GM19240 (cell line): Measurements from ENCODE around the gene ALOX15.
"Not testable (repeated sequence)": the region's sequence is repeated elsewhere in the genome, so short reads cannot be mapped to it uniquely, and the experiment has no call there.

ENCODE experiments used
- DNase-seq: peaks from one replicate; pipeline ENCODE4 v3.0.0; 2011; ENCODE audit warnings: low spot score; ENCODE audit not compliant: insufficient read length

ALOX15 gene

GRCh38 chr17:4620531-4621101 is 20.9 kb downstream of the ALOX15 start:
- no peak for DNase-seq

- no peak for DNase-seq
These were observed 23.7 kb downstream of the ALOX15 start for GRCh38 chr17:4617590-4618351.

GRCh38 chr17:4617090-4617489 is 24.4 kb downstream of the ALOX15 start:
- DNase-seq, result no peak

- no peak for DNase-seq
These were observed 25.0 kb downstream of the ALOX15 start for GRCh38 chr17:4616476-4616875.

DNA sequence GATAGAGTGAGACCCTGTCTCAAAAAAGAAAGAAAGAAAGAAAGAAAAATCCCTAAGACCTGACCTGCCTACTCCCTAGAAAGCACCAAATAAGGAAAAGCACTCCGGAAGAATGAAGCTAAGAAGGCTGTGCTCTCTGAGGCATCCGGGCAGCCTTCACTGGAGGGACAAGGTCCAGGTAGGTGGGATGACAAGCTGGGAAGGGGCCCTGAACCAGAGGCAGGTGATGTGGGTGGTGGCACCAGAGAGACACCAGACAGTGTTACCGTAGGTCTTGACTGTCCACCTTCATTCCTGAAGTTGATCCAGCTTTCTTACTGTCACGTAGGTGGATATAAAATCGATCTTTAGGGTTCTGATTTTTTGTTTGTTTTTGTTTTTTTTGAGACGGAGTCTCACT is 30.8 kb downstream of the ALOX15 start:
- no peak for DNase-seq

GRCh38 chr17:4610162-4610561 is 31.3 kb downstream of the ALOX15 start:
- no peak for DNase-seq

GRCh38 chr17:4609761-4610160 is 31.7 kb downstream of the ALOX15 start:
- no peak for DNase-seq

DNA sequence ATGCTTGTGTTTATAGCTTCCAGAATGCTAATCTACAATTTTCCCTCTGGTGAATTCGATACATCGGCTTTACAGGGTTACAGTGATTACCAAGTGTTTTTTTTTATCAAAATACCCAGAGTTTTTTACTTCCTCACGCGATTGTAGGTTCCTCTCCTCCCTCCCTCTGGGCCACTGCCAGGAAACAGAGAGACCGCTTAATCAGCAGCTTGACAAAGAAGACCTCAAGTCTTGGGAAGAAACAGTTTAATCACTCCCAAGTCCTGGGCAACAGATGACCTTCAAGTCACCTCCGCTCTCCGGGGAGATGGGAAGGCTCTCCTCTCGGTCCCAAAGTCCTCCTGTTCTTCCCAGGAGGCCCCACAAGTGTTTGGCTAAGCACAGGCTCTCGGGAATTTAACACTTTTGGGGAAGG is 33.7 kb downstream of the ALOX15 start:
- no peak for DNase-seq

GRCh38 chr17:4607261-4607741 is 34.2 kb downstream of the ALOX15 start:
- DNase-seq, result no peak

- no peak for DNase-seq
These were observed 35.7 kb downstream of the ALOX15 start for GRCh38 chr17:4605826-4606225.

GRCh38 chr17:4604736-4605135 is 36.7 kb downstream of the ALOX15 start:
- DNase-seq, result not testable (repeated sequence)

- DNase-seq, result no peak
These were observed 37.3 kb downstream of the ALOX15 start for GRCh38 chr17:4604111-4604644.

GRCh38 chr17:4602041-4602440 is 39.4 kb downstream of the ALOX15 start:
- no peak for DNase-seq

- DNase-seq, result no peak
These were observed 40.2 kb downstream of the ALOX15 start for GRCh38 chr17:4601326-4601725.

- DNase-seq, result no peak
These were observed 40.9 kb downstream of the ALOX15 start for GRCh38 chr17:4600563-4600962.

GRCh38 chr17:4599505-4600281 is 41.8 kb downstream of the ALOX15 start:
- DNase-seq, result no peak

- no peak for DNase-seq
These were observed 42.5 kb downstream of the ALOX15 start for GRCh38 chr17:4598776-4599504.

DNA sequence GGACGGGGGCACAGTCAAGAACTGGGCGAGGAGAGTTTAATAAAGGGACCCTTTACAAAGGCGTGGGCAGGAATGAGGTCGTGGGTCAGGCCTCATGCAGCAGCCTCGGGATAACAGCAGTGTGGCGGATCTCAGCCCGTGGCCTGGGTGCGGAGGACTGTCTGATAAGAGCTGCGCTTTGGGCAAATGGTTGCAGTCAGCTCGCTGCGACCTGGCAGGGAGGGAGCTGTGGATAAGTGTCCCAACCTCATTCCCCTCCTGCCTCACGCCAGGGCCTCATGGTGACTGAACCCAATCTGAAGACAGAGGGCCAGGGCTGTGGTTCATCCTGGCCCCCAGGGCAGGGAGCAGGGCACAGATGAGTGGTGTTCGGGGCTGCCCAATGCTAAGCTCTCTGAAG is 43.5 kb downstream of the ALOX15 start:
- no peak for DNase-seq

DNA sequence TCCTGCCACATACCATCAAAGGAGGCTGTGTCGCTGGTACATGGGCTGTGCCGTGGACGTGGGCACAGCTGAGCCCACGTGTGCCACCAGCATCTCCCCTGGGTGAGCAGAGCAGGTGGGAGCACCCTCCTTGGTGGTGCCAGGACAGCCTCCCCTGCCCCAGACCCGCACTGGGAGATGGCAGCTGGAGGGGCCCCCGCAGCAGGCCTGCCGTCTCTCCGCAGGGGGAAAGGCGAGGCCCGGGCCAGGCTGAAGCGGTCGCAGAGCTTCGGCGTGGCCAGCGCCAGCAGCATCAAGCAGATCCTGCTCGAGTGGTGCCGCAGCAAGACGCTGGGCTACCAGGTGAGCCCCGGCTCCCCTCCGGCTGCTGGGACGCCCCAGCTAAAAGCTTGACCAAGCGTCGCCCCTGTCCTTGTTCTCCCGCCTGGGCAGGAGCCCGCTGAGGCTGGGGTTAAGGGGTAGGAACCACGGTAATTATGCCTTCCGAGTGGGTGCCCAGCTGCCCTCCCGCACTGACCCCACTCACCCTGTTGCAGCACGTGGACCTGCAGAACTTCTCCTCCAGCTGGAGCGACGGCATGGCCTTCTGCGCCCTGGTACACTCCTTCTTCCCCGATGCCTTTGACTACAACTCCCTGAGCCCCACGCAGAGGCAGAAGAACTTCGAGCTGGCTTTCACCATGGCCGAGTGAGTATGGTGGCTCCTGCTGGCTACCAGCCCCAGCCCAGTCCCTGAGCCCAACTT is 44.7 kb downstream of the ALOX15 start:
- DNase-seq, result no peak

DNA sequence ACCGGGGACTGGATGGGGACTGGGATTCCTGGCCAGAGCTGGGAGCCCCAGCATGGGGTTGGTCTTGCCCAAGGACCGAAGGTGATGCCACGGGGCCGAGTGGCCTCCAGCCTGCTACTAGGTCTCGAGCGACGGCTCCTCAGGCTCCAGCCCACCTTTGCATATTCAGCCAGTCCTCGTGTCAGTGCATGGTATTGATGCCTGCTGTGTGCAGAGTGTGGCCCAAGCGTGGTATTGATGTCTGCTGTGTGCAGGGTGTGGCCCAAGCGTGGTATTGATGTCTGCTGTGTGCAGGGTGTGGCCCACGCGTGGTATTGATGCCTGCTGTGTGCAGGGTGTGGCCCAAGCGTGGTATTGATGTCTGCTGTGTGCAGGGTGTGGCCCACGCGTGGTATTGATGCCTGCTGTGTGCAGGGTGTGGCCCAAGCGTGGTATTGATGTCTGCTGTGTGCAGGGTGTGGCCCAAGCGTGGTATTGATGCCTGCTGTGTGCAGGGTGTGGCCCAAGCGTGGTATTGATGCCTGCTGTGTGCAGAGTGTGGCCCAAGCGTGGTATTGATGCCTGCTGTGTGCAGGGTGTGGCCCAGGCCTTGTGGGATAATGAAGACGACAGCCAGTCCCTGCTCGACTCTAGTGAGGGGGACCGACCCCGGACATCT is 45.7 kb downstream of the ALOX15 start:
- not testable (repeated sequence) for DNase-seq
